H1 (cell line): ENCODE data around the gene MPPED1. TPM values are rescaled to one million over a fixed set of nuclear protein-coding genes. Genes with fewer than 3 reads are reported as not detected.

ENCODE experiments used
- CTCF ChIA-PET: fragments of 300-600 bp; sonication (Branson Sonifier 250); formaldehyde crosslinking; loops from one replicate; lab custom pipeline; 2021; ENCODE audit not compliant: partially characterized antibody; lab: Charles Lee
- POLR2A ChIA-PET: fragments of 300-600 bp; sonication (Branson Sonifier 250); formaldehyde crosslinking; loops from one replicate; lab custom pipeline; 2021; ENCODE audit warnings: inconsistent platforms; ENCODE audit not compliant: partially characterized antibody; lab: Charles Lee
- DNase-seq, 2 experiments: peaks; one replicate each; pipeline versions ENCODE4 v3.0.0 to v3.0.0-alpha.2; 2010 to 2022; ENCODE audit warnings: low spot score in 2 of 2, low read depth in 1 of 2, mixed read lengths in 1 of 2
- FAIRE-seq: peaks from 2 replicates; lab custom pipeline; 2011; peaks lifted over from hg19 to GRCh38; lab: Jason Lieb, UNC
- H2AFZ ChIP-seq: 2 replicates; pipeline ENCODE4 v1.8.1; 2012; ENCODE audit warnings: low read length, inconsistent platforms
- H2AK5ac ChIP-seq: 2 replicates; pipeline ENCODE4 v1.6.1; 2013; ENCODE audit warnings: low read depth, low read length
- H2BK120ac ChIP-seq: replicated peaks from 2 replicates; pipeline ENCODE3; 2013; ENCODE audit warnings: low read depth, low read length, inconsistent platforms
- H2BK12ac ChIP-seq: 2 replicates; pipeline ENCODE4 v1.6.1; 2013; ENCODE audit warnings: low read depth, low read length
- H2BK15ac ChIP-seq: 2 replicates; pipeline ENCODE4 v1.6.1; 2013; ENCODE audit warnings: low read length
- H2BK20ac ChIP-seq: 2 replicates; pipeline ENCODE4 v1.6.1; 2013; ENCODE audit warnings: low read length
- H2BK5ac ChIP-seq: 2 replicates; pipeline ENCODE4 v1.6.1; 2013; ENCODE audit warnings: low read depth, low read length
- H3K14ac ChIP-seq: 2 replicates; pipeline ENCODE4 v1.6.1; 2013; ENCODE audit warnings: inconsistent platforms; ENCODE audit not compliant: insufficient read length
- H3K18ac ChIP-seq: 2 replicates; pipeline ENCODE4 v1.6.1; 2013; ENCODE audit warnings: low read length; ENCODE audit errors: extremely low read depth
- H3K23ac ChIP-seq: 2 replicates; pipeline ENCODE4 v1.6.1; 2013; ENCODE audit warnings: inconsistent platforms; ENCODE audit not compliant: insufficient read length
- H3K23me2 ChIP-seq: 2 replicates; pipeline ENCODE4 v1.6.1; 2013; ENCODE audit warnings: low read depth, low read length
- H3K27ac ChIP-seq: 2 replicates; pipeline ENCODE4 v1.6.1; 2011; ENCODE audit warnings: low read depth, low read length, inconsistent platforms
- H3K27me3 ChIP-seq, 4 experiments: replicated peaks in 1 of 4; 1 replicate in 1 of 4; 2 replicates in 3 of 4; pipeline versions ENCODE4 v1.6.1 to v1.8.1; 2011 to 2013; ENCODE audit warnings: low read length in 3 of 4, mild to moderate bottlenecking in 3 of 4, inconsistent platforms in 2 of 4, mixed read lengths in 2 of 4, moderate library complexity in 1 of 4; ENCODE audit not compliant: control insufficient read depth in 3 of 4, insufficient read depth in 3 of 4; ENCODE audit errors: extremely low read depth in 1 of 4
- H3K36me3 ChIP-seq, 4 experiments: 2 replicates each; pipeline versions ENCODE4 v1.6.1 to v1.8.1; 2011 to 2013; ENCODE audit warnings: mild to moderate bottlenecking in 4 of 4, low read length in 3 of 4, moderate library complexity in 2 of 4, control low read depth in 1 of 4, inconsistent platforms in 1 of 4; ENCODE audit not compliant: insufficient read depth in 4 of 4, control insufficient read depth in 2 of 4
- H3K4ac ChIP-seq: replicated peaks from 2 replicates; pipeline ENCODE3; 2013; ENCODE audit warnings: low read length, low read depth, mixed read lengths, inconsistent platforms; ENCODE audit not compliant: insufficient read length
- H3K4me1 ChIP-seq, 4 experiments: replicated peaks in 1 of 4; 1 replicate in 1 of 4; 2 replicates in 3 of 4; pipeline versions ENCODE4 v1.6.1 to v1.8.1; 2011 to 2013; ENCODE audit warnings: low read length in 3 of 4, inconsistent platforms in 2 of 4, mixed read lengths in 1 of 4; ENCODE audit not compliant: insufficient read depth in 4 of 4, control insufficient read depth in 3 of 4
- H3K4me2 ChIP-seq, 2 experiments: 2 replicates each; pipeline versions ENCODE4 v1.6.1 to v1.8.1; 2011 to 2013; ENCODE audit warnings: low read depth in 2 of 2, low read length in 2 of 2, control low read depth in 1 of 2, inconsistent platforms in 1 of 2, mild to moderate bottlenecking in 1 of 2; ENCODE audit not compliant: insufficient read depth in 1 of 2
- H3K4me3 ChIP-seq, 4 experiments: fragments of 200-600, 300-600 bp in 1 of 4; sonication (generic), shearing (Covaris generic), sonication (Bioruptor Twin) in 1 of 4; 2 replicates each; pipeline versions ENCODE4 v1.5.1 to v1.8.1; 2011 to 2016; ENCODE audit warnings: low read length in 4 of 4, low read depth in 3 of 4, control low read depth in 2 of 4, inconsistent platforms in 2 of 4, mild to moderate bottlenecking in 2 of 4, mixed read lengths in 1 of 4, moderate library complexity in 1 of 4; ENCODE audit not compliant: insufficient read depth in 2 of 4; ENCODE audit errors: extremely low read depth in 1 of 4
- H3K56ac ChIP-seq: replicated peaks from 2 replicates; pipeline ENCODE3; 2013; ENCODE audit warnings: low read depth, mild to moderate bottlenecking, mixed read lengths, low read length, inconsistent platforms; ENCODE audit not compliant: insufficient read length
- H3K79me1 ChIP-seq: 2 replicates; pipeline ENCODE4 v1.6.1; 2013; ENCODE audit warnings: low read depth, low read length, control low read depth
- H3K79me2 ChIP-seq, 2 experiments: 2 replicates each; pipeline versions ENCODE4 v1.6.1 to v1.8.1; 2012 to 2013; ENCODE audit warnings: low read length in 2 of 2, mild to moderate bottlenecking in 2 of 2, inconsistent platforms in 1 of 2; ENCODE audit not compliant: insufficient read depth in 2 of 2, control insufficient read depth in 1 of 2
- H3K9ac ChIP-seq, 4 experiments: replicated peaks in 1 of 4; 1 replicate in 1 of 4; 2 replicates in 3 of 4; pipeline versions ENCODE4 v1.6.1 to v1.8.1; 2011 to 2013; ENCODE audit warnings: low read depth in 3 of 4, low read length in 3 of 4, control low read depth in 2 of 4, mild to moderate bottlenecking in 2 of 4, moderate library complexity in 2 of 4, inconsistent platforms in 1 of 4; ENCODE audit errors: extremely low read depth in 1 of 4
- H3K9me3 ChIP-seq, 2 experiments: 2 replicates each; pipeline versions ENCODE4 v1.6.1 to v1.8.1; 2012 to 2013; ENCODE audit warnings: mild to moderate bottlenecking in 2 of 2, moderate library complexity in 2 of 2, control low read depth in 1 of 2, inconsistent platforms in 1 of 2, low read depth in 1 of 2, low read length in 1 of 2, mixed read lengths in 1 of 2; ENCODE audit not compliant: insufficient read depth in 2 of 2
- H4K20me1 ChIP-seq, 2 experiments: replicated peaks in 1 of 2; 2 replicates each; pipeline versions ENCODE3 to v1.8.1; 2011 to 2013; ENCODE audit warnings: inconsistent platforms in 2 of 2, low read length in 2 of 2, mild to moderate bottlenecking in 1 of 2; ENCODE audit not compliant: insufficient read depth in 2 of 2, control insufficient read depth in 1 of 2
- H4K5ac ChIP-seq: 2 replicates; pipeline ENCODE4 v1.6.1; 2013; ENCODE audit warnings: low read length, low read depth, mixed read lengths, inconsistent platforms; ENCODE audit not compliant: insufficient read length
- H4K8ac ChIP-seq: 2 replicates; pipeline ENCODE4 v1.8.0; 2013; ENCODE audit warnings: mild to moderate bottlenecking, moderate library complexity, low read length, inconsistent platforms; ENCODE audit not compliant: insufficient read depth; ENCODE audit errors: extremely low read depth
- H4K91ac ChIP-seq: replicated peaks from 2 replicates; pipeline ENCODE3; 2013; ENCODE audit warnings: low read length, mixed read lengths, inconsistent platforms; ENCODE audit not compliant: insufficient read length
- CBX8 ChIP-seq: fragments of 300-800, 300-1000 bp; sonication (generic); IDR thresholded peaks from 2 replicates; pipeline ENCODE4 v1.7.1; 2016; ENCODE audit warnings: low read depth, low read length, borderline replicate concordance
- CHD2 ChIP-seq: IDR thresholded peaks from 2 replicates; pipeline ENCODE4 v1.6.1; 2012; ENCODE audit warnings: low read length, improper control_type of control experiment
- EGR1 ChIP-seq: IDR thresholded peaks from 2 replicates; pipeline ENCODE4 v1.6.1; 2011; ENCODE audit warnings: low read depth, low read length, borderline replicate concordance
- KDM5A ChIP-seq: fragments of 200-600 bp; IDR thresholded peaks from 2 replicates; pipeline ENCODE4 v1.7.1; 2012; ENCODE audit warnings: mild to moderate bottlenecking, low read length, inconsistent platforms, mixed read lengths
- PHF8 ChIP-seq: fragments of 200-600 bp; sonication (generic); conservative IDR thresholded peaks from 2 replicates; pipeline ENCODE4 v1.7.1; 2012; ENCODE audit warnings: low read depth, mild to moderate bottlenecking, inconsistent platforms, low read length, moderate library complexity
- RAD21 ChIP-seq, 2 experiments: IDR thresholded peaks in 1 of 2; conservative IDR thresholded peaks in 1 of 2; 2 replicates each; pipeline ENCODE4 v1.6.1; 2011; ENCODE audit warnings: low read depth in 2 of 2, low read length in 2 of 2, improper control_type of control experiment in 1 of 2, inconsistent platforms in 1 of 2, mild to moderate bottlenecking in 1 of 2, moderate library complexity in 1 of 2
- RNF2 ChIP-seq: fragments of 200-900, 300-1000 bp; sonication (generic); IDR thresholded peaks from 2 replicates; pipeline ENCODE4 v1.7.1; 2016; ENCODE audit warnings: borderline replicate concordance, low read depth, mild to moderate bottlenecking, antibody characterized with exemption, low read length; ENCODE audit not compliant: poor library complexity, severe bottlenecking; ENCODE audit errors: missing control alignments
- SAP30 ChIP-seq: fragments of 300-600 bp; sonication (generic); IDR thresholded peaks from 2 replicates; pipeline ENCODE4 v1.7.1; 2012; ENCODE audit warnings: low read length, moderate library complexity, mild to moderate bottlenecking, inconsistent platforms; ENCODE audit not compliant: insufficient read depth, insufficient replicate concordance
- TAF1 ChIP-seq: IDR thresholded peaks from 2 replicates; pipeline ENCODE4 v1.6.1; 2011; ENCODE audit warnings: mild to moderate bottlenecking, low read depth, low read length
- WGBS, 2 experiments: shearing (Covaris generic) in 1 of 2; methylation state at CpG; one replicate each; pipeline versions ENCODE4 v1.1.6 to v1.1.7; 2013 to 2015; ENCODE audit warnings: low lambda C conversion rate in 2 of 2, mixed read lengths in 2 of 2, inconsistent platforms in 1 of 2, low coverage in 1 of 2, missing lambda C conversion rate in 1 of 2; ENCODE audit not compliant: insufficient replicate concordance in 2 of 2, insufficient coverage in 1 of 2, insufficient read length in 1 of 2; ENCODE audit errors: extremely low coverage in 1 of 2, missing lambda C conversion rate in 1 of 2; 5-methylcytosine and 5-hydroxymethylcytosine counted together
- polyA plus RNA-seq, 7 experiments: library from polyadenylated mRNA; depleted of rRNA in 3 of 7; stranded (reverse) in 5 of 7; unstranded in 2 of 7; fragments of >200 nt in 5 of 7; fragments of 200-250 nt in 2 of 7; gene quantifications; 1 replicate in 5 of 7; 2 replicates in 1 of 7; 4 replicates in 1 of 7; pipeline versions ENCODE4 v1.2.1 to v1.2.3, GENCODE V29; 2011 to 2013; ENCODE audit warnings: missing spikeins in 2 of 7, mixed read lengths in 2 of 7
- total RNA-seq: library from RNA; stranded (reverse); fragmentation: NEBNext Ultra II Directional; extraction: Animal tissue kit (Norgen Biotek cat#: 25700); gene quantifications from 2 replicates; pipeline ENCODE4 v1.2.1, GENCODE V29; 2021
- TF ChIP-seq, protein P1 (sequence below), 3 experiments: IDR thresholded peaks; 1 replicate in 2 of 3; 2 replicates in 1 of 3; pipeline versions ENCODE4 v1.5.1 to v1.6.1; 2011; ENCODE audit warnings: low read length in 3 of 3, mild to moderate bottlenecking in 3 of 3, inconsistent platforms in 2 of 3, low read depth in 1 of 3, moderate library complexity in 1 of 3; ENCODE audit not compliant: insufficient read depth in 1 of 3; ENCODE audit errors: control extremely low read depth in 1 of 3

Gene MPPED1
- total and polyA plus RNA-seq, 2 of the 8 experiments (the other 6 are each of a cell fraction or from before 2014, with no cell fraction given), result 0.29 to 0.37 TPM

DNA sequence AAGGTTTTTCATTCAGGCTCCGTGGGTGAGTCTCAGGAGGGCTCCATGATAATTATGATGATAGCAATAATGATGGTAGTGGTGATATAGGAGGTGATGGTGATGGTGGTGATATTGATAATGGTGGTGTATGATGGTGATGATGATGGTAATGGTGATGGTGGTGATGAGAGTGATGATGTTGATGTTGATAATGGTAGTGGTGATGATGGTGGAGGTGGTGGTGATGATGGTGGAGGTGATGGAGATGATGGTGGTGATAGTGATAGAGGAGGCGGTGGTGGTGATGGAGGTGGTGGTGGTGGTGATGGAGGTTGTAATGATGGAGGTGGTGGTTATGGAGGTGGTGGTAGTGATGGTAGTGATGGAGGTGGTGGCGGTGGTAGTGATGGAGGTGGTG lies 79.4 kb downstream of the MPPED1 start:
- no peak overlapping the region for H2BK120ac ChIP-seq
- no peak overlapping the region for H2BK12ac ChIP-seq
- peaks cover 18% of the 10 kb centered on the region; the same call in 1 of the 2 replicates for H3K23me2 ChIP-seq
- no peaks in the 10 kb centered on the region for H3K79me2 ChIP-seq
- H3K56ac ChIP-seq, result peak overlapping the region; percentile 46
- H3K14ac ChIP-seq, result no peak overlapping the region
- H2BK15ac ChIP-seq, result no peak overlapping the region
- POLR2A ChIA-PET, result interaction anchor here (1.0 kb wide), 1 partner anchor 11 kb away, joined by 3 read pairs; no protein-coding TSS in a partner anchor
- H4K91ac ChIP-seq, result no peak overlapping the region
- H3K23ac ChIP-seq, result no peak overlapping the region
- H2AFZ ChIP-seq, result no peak overlapping the region
- no peak overlapping the region for H3K4ac ChIP-seq
- WGBS, 2 experiments, result 54% methylated on average over 3 of the region's 3 CpGs; no CpG with 5 or more reads in 1 of the 2 experiments
- H3K27me3 ChIP-seq, result no peaks in the 10 kb centered on the region
- no peak overlapping the region for H3K4me3 ChIP-seq
- no peak overlapping the region for H3K27ac ChIP-seq
- H3K4me1 ChIP-seq, result no peaks in the 10 kb centered on the region; a peak in 1 of 7 replicates
- no peak overlapping the region for H2BK5ac ChIP-seq
- DNase-seq, result no peak
- CTCF ChIA-PET, result interaction anchor here (0.9 to 1.8 kb wide), 2 partner anchors 13 to 147 kb away, joined by 3 to 5 read pairs; no protein-coding TSS in a partner anchor
- H4K5ac ChIP-seq, result no peak overlapping the region
- H4K20me1 ChIP-seq, result peaks cover 0 to 6% of the 10 kb centered on the region in 2 experiments
- no peak overlapping the region for H2BK20ac ChIP-seq
- no peaks in the 10 kb centered on the region for H3K79me1 ChIP-seq
- H4K8ac ChIP-seq, result no peak overlapping the region
- no peak overlapping the region for H3K18ac ChIP-seq
- no peak for FAIRE-seq
- H3K4me2 ChIP-seq, result no peak overlapping the region
- no peak overlapping the region for H3K9ac ChIP-seq
- H3K36me3 ChIP-seq, result no peaks in the 10 kb centered on the region
- 0 out of 2 replicates have a peak overlapping the region, but pooled peaks have one; percentile 24 for H2AK5ac ChIP-seq
- peaks cover 6 to 7% of the 10 kb centered on the region in 2 experiments; a peak in 1 of 4 replicates for H3K9me3 ChIP-seq
- TF ChIP-seq PHF8 (no peak), KDM5A (no peak), SAP30 (no peak), CHD2 (no peak), TAF1 (no peak), CBX8 (no peak), RNF2 (no peak), RAD21 (IDR thresholded peaks at IDR 0.05 in 1 of 2, conservative IDR thresholded peaks at IDR 0.05 in 1 of 2; ENCODE audit: low read depth in 2 of 2, low read length in 2 of 2) (no peak), EGR1 (no peak)
- TF ChIP-seq, protein P1, sequence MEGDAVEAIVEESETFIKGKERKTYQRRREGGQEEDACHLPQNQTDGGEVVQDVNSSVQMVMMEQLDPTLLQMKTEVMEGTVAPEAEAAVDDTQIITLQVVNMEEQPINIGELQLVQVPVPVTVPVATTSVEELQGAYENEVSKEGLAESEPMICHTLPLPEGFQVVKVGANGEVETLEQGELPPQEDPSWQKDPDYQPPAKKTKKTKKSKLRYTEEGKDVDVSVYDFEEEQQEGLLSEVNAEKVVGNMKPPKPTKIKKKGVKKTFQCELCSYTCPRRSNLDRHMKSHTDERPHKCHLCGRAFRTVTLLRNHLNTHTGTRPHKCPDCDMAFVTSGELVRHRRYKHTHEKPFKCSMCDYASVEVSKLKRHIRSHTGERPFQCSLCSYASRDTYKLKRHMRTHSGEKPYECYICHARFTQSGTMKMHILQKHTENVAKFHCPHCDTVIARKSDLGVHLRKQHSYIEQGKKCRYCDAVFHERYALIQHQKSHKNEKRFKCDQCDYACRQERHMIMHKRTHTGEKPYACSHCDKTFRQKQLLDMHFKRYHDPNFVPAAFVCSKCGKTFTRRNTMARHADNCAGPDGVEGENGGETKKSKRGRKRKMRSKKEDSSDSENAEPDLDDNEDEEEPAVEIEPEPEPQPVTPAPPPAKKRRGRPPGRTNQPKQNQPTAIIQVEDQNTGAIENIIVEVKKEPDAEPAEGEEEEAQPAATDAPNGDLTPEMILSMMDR (IDR thresholded peaks at IDR 0.05; ENCODE audit: control extremely low read depth in 1 of 3, insufficient read depth in 1 of 3, low read depth in 1 of 3, low read length in 3 of 3), result no peak
